Neural progenitor cell (in vitro differentiated cells): ENCODE measurements around the gene ANG. TPM values are rescaled to one million over a fixed set of nuclear protein-coding genes. Genes with fewer than 3 reads are reported as not detected.
"Not testable (repeated sequence)": the region's sequence is repeated elsewhere in the genome, so short reads cannot be mapped to it uniquely, and the experiment has no call there.

Experiments
- DNase-seq: peaks from one replicate; pipeline ENCODE4 v3.0.0-alpha.2; 2016; ENCODE audit warnings: low spot score
- H2AFZ ChIP-seq: fragments of 200-600 bp; sonication (generic); replicated peaks from 2 replicates; pipeline ENCODE4 v1.6.1; 2016; ENCODE audit warnings: antibody characterized with exemption
- H3F3A ChIP-seq: fragments of 200-600 bp; sonication (generic); 2 replicates; pipeline ENCODE4 v1.6.1; 2016; ENCODE audit warnings: antibody characterized with exemption, low read depth
- H3K27ac ChIP-seq: fragments of 200-600 bp; sonication (generic); 2 replicates; pipeline ENCODE4 v1.5.1; 2016; ENCODE audit warnings: mild to moderate bottlenecking
- H3K27me3 ChIP-seq: fragments of 200-600 bp; sonication (generic); 2 replicates; pipeline ENCODE4 v1.6.1; 2016; ENCODE audit warnings: mild to moderate bottlenecking, moderate library complexity
- H3K36me3 ChIP-seq: fragments of 200-600 bp; sonication (generic); 2 replicates; pipeline ENCODE4 v1.5.1; 2016
- H3K4me1 ChIP-seq: fragments of 200-600 bp; sonication (generic); 2 replicates; pipeline ENCODE4 v1.6.1; 2016; ENCODE audit warnings: mixed run types
- H3K4me2 ChIP-seq: fragments of 200-600 bp; sonication (generic); 2 replicates; pipeline ENCODE4 v1.6.1; 2016
- H3K4me3 ChIP-seq: fragments of 200-600 bp; sonication (generic); 2 replicates; pipeline ENCODE4 v1.5.1; 2016
- H3K79me2 ChIP-seq: fragments of 200-600 bp; sonication (generic); 2 replicates; pipeline ENCODE4 v1.6.1; 2016; ENCODE audit warnings: low read depth
- H3K9ac ChIP-seq: fragments of 200-600 bp; sonication (generic); 2 replicates; pipeline ENCODE4 v1.6.1; 2016
- H3K9me3 ChIP-seq: fragments of 200-600 bp; sonication (generic); 2 replicates; pipeline ENCODE4 v1.5.1; 2016; ENCODE audit warnings: low read depth
- H4K20me1 ChIP-seq: fragments of 200-600 bp; sonication (generic); 2 replicates; pipeline ENCODE4 v1.6.1; 2016; ENCODE audit warnings: low read depth
- H3K27ac Mint-ChIP-seq: 3 replicates; pipeline ENCODE4 v1.8.0; 2021; ENCODE audit warnings: mixed read lengths
- H3K27me3 Mint-ChIP-seq: 2 replicates; pipeline ENCODE4 v1.8.0; 2022; ENCODE audit warnings: low read depth, mild to moderate bottlenecking, inconsistent platforms, moderate library complexity, mixed read lengths; ENCODE audit not compliant: insufficient read depth
- H3K36me3 Mint-ChIP-seq: 3 replicates; pipeline ENCODE4 v1.8.0; 2021; ENCODE audit warnings: mixed read lengths
- H3K4me1 Mint-ChIP-seq: 3 replicates; pipeline ENCODE4 v1.8.0; 2021; ENCODE audit warnings: mixed read lengths
- H3K4me3 Mint-ChIP-seq: 3 replicates; pipeline ENCODE4 v1.8.0; 2021; ENCODE audit warnings: mild to moderate bottlenecking, moderate library complexity, mixed read lengths
- H3K9me3 Mint-ChIP-seq: 3 replicates; pipeline ENCODE4 v1.8.0; 2020; ENCODE audit warnings: mixed read lengths
- CTCF ChIP-seq: fragments of 200-600 bp; sonication (generic); IDR thresholded peaks from 2 replicates; pipeline ENCODE4 v1.5.1; 2017; ENCODE audit warnings: antibody characterized with exemption, mild to moderate bottlenecking
- EZH2 ChIP-seq: fragments of 200-600 bp; sonication (generic); IDR thresholded peaks from 2 replicates; pipeline ENCODE4 v1.6.1; 2017; ENCODE audit warnings: antibody characterized with exemption, mild to moderate bottlenecking, moderate library complexity
- EZH2phosphoT487 ChIP-seq: fragments of 200-600 bp; sonication (generic); IDR thresholded peaks from 2 replicates; pipeline ENCODE4 v1.6.1; 2017; ENCODE audit warnings: antibody characterized with exemption
- total RNA-seq: library from RNA; depleted of rRNA; stranded (reverse); fragments of >200 nt; gene quantifications from 2 replicates; pipeline ENCODE4 v1.2.3, GENCODE V29; 2015; ENCODE audit warnings: low replicate concordance

The ANG gene
- total RNA-seq, 1 donor from 2014 or later, result not detected

DNA sequence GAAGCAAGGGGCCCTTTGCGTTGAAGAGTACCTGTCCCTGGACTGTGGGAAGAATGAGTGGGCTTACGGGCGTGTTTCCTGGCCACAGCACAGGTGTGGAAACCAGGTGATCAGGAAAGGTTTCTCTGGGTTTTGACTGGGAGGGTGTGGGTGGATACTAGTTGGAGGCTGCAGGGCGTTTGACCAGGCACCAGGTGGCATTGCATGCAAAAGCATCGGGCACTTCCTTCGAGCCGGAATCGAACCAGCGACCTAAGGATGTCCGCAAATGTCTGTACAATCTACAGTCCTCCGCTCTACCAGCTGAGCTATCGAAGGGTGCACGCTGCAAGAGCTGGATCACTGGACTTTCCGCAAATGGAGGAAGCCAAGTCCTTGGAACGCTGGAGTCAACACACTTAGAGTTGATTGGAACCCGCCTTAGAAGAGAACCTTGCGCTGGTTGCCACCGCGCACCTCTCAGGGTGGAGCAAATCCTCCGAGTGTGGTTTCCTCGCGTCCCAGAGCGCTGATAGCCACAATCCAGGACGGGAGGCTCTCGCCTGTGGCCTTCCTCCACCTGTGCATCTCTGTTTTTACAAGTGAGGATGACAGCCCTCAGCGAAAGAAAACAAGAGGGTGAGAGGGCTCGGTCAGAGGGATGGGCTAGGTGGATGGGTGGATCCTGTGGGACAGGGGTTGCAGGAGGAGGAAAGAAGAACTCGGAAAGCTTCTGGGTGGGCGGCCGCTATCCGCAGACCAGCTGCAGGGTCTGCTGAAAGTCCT lies 25.4 kb upstream of the ANG start:
- Histone ChIP-seq H3K4me3 (peak overlapping the region; percentile 73), H3K36me3 (no peaks in the 10 kb centered on the region), H3K4me1 (no peaks in the 10 kb centered on the region), H4K20me1 (no peaks in the 10 kb centered on the region), H3K27ac (no peak overlapping the region), H3F3A (peaks cover 13% of the 10 kb centered on the region), H2AFZ (peak overlapping the region; percentile 99), H3K9me3 (no peaks in the 10 kb centered on the region), H3K9ac (no peak overlapping the region), H3K79me2 (no peaks in the 10 kb centered on the region), H3K27me3 (peaks cover 72% of the 10 kb centered on the region), H3K4me2 (peak overlapping the region; percentile 97)
- TF ChIP-seq CTCF, result peak; percentile 60
- no peak for TF ChIP-seq EZH2
- H3K27ac Mint-ChIP-seq, result no peak overlapping the region
- H3K36me3 Mint-ChIP-seq, result no peaks in the 10 kb centered on the region
- peak; percentile 82 for DNase-seq
- H3K4me3 Mint-ChIP-seq, result peak overlapping the region; percentile 90
- H3K4me1 Mint-ChIP-seq, result peaks cover 5% of the 10 kb centered on the region
- H3K9me3 Mint-ChIP-seq, result peaks cover 7% of the 10 kb centered on the region
- H3K27me3 Mint-ChIP-seq, result peaks cover 61% of the 10 kb centered on the region

DNA sequence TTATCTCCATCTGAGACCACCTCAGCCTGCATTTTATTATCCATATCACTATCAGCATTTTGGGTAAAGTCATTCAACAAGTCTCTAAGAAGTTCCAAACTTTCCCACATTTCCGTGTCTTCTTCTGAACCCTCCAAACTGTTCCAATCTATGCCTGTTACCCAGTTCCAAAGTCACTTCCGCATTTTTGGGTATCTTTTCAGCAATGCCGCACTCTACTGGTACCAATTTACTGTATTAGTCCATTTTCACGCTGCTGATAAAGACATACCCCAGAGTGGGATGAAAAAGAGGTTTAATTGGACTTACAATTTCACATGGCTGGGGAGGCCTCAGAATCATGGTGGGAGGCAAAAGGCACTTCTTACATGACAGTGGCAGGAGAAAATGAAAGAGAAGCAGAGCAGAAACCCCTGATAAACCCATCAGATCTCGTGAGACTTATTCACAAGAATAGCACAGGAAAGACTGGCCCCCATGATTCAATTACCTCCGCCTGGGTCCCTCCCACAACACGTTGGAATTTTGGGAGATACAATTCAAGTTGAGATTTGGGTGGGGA lies 22.1 kb upstream of the ANG start:
- H3K79me2 ChIP-seq, H3K9ac ChIP-seq, H3K4me3 ChIP-seq, H3K36me3 ChIP-seq, H4K20me1 ChIP-seq, H3K4me1 Mint-ChIP-seq, H3K4me3 Mint-ChIP-seq, H3K9me3 Mint-ChIP-seq, H3K9me3 ChIP-seq, H3K27ac ChIP-seq, H3K4me1 ChIP-seq, H3K27ac Mint-ChIP-seq, H2AFZ ChIP-seq, DNase-seq, H3K4me2 ChIP-seq, H3K36me3 Mint-ChIP-seq: not testable (repeated sequence)
- peaks cover 13% of the 10 kb centered on the region for H3F3A ChIP-seq
- H3K27me3 ChIP-seq, result peaks cover 39% of the 10 kb centered on the region
- peaks cover 46% of the 10 kb centered on the region for H3K27me3 Mint-ChIP-seq

DNA sequence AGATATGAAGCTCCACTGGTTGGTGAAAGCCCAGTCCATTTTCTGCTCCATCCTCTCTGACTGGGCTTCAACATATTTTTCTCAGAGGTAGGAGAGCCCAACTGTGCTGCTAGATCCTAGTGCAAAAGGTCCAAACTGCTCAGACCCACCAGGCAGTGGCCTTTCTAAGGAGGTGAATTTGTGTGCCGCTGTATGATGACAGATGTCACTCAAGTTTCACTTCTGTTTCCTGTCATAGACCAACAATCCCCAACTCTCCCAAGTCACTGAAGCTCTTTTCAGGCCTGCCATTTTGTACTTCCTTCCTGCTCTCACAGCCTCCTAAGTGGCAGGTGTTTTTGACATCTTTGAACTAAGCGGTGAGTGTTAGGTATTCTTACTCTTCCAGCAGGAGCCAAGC lies 20.6 kb upstream of the ANG start:
- TF ChIP-seq EZH2phosphoT487, result no peak
- no peak for TF ChIP-seq EZH2
- no peak for TF ChIP-seq CTCF
- Histone ChIP-seq H3K27ac (no peak overlapping the region), H3K9ac (no peak overlapping the region), H3F3A (peaks cover 9% of the 10 kb centered on the region), H3K27me3 (peaks cover 24% of the 10 kb centered on the region), H3K4me1 (no peaks in the 10 kb centered on the region), H4K20me1 (no peaks in the 10 kb centered on the region), H3K4me3 (no peak overlapping the region), H2AFZ (no peak overlapping the region), H3K36me3 (no peaks in the 10 kb centered on the region), H3K4me2 (no peak overlapping the region), H3K9me3 (no peaks in the 10 kb centered on the region), H3K79me2 (no peaks in the 10 kb centered on the region)
- no peak for DNase-seq
- peaks cover 4% of the 10 kb centered on the region for H3K4me1 Mint-ChIP-seq
- H3K27me3 Mint-ChIP-seq, result peaks cover 31% of the 10 kb centered on the region
- H3K9me3 Mint-ChIP-seq, result peaks cover 2% of the 10 kb centered on the region
- no peak overlapping the region for H3K27ac Mint-ChIP-seq
- no peak overlapping the region for H3K4me3 Mint-ChIP-seq
- no peaks in the 10 kb centered on the region for H3K36me3 Mint-ChIP-seq

DNA sequence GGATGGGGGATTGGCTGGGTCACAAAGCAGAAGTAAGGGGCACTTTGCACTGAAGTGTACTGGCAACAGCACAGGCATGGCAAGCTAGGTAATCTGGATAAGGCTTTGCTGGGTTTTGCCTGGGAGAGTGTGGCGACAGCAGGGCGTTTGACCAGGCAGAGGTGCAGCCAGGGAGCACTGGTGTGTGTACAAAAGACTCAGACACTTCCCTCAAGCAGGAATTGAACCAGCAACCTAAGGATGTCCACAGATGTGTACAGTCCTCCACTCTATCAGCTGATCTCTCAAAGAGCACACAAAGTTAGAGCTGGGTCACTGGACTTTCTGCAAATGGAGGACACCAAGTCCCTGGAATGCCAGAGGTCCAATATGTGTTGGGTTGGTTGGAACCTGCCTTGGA lies 19.6 kb upstream of the ANG start:
- no peaks in the 10 kb centered on the region for H3K36me3 Mint-ChIP-seq
- no peak overlapping the region for H3K4me3 Mint-ChIP-seq
- H3K27ac Mint-ChIP-seq, result no peak overlapping the region

More for the DNA sequence above, 19.6 kb upstream of the ANG start:
- Mint-ChIP-seq H3K27me3 (peaks cover 21% of the 10 kb centered on the region), H3K9me3 (no peaks in the 10 kb centered on the region), H3K4me1 (no peaks in the 10 kb centered on the region)
- H3K36me3 ChIP-seq, result no peaks in the 10 kb centered on the region
- H3K4me1 ChIP-seq, result no peaks in the 10 kb centered on the region
- no peak overlapping the region for H2AFZ ChIP-seq
- no peaks in the 10 kb centered on the region for H4K20me1 ChIP-seq
- no peaks in the 10 kb centered on the region for H3K79me2 ChIP-seq
- no peak for TF ChIP-seq EZH2phosphoT487
- no peak for TF ChIP-seq CTCF
- TF ChIP-seq EZH2, result no peak
- H3K9me3 ChIP-seq, result no peaks in the 10 kb centered on the region
- peaks cover 14% of the 10 kb centered on the region for H3K27me3 ChIP-seq
- no peak for DNase-seq
- no peak overlapping the region for H3K4me2 ChIP-seq
- H3K27ac ChIP-seq, result no peak overlapping the region
- H3F3A ChIP-seq, result no peaks in the 10 kb centered on the region
- H3K4me3 ChIP-seq, result no peak overlapping the region
- H3K9ac ChIP-seq, result no peak overlapping the region
